H1 (cell line): ENCODE data around the gene MTIF2. TPM values are rescaled to one million over a fixed set of nuclear protein-coding genes. Genes with fewer than 3 reads are reported as not detected.

Experiments
- BACH1 ChIP-seq: IDR thresholded peaks from 2 replicates; pipeline ENCODE4 v1.6.1; 2012; ENCODE audit warnings: low read length, improper control_type of control experiment
- CEBPB ChIP-seq: IDR thresholded peaks from 2 replicates; pipeline ENCODE4 v1.6.1; 2012; ENCODE audit warnings: low read depth, low read length
- CHD1 ChIP-seq: IDR thresholded peaks from 2 replicates; pipeline ENCODE4 v1.6.1; 2012; ENCODE audit warnings: low read depth, low read length, improper control_type of control experiment
- CTCF ChIP-seq, 3 experiments: IDR thresholded peaks; 1 replicate in 2 of 3; 2 replicates in 1 of 3; pipeline versions ENCODE4 v1.5.1 to v1.6.1; 2011; ENCODE audit warnings: low read length in 3 of 3, mild to moderate bottlenecking in 3 of 3, inconsistent platforms in 2 of 3, low read depth in 1 of 3, moderate library complexity in 1 of 3; ENCODE audit not compliant: insufficient read depth in 1 of 3; ENCODE audit errors: control extremely low read depth in 1 of 3
- E2F6 ChIP-seq: IDR thresholded peaks from 2 replicates; pipeline ENCODE4 v1.6.1; 2012; ENCODE audit warnings: inconsistent platforms
- EZH2 ChIP-seq: fragments of 200-600 bp; sonication (generic); IDR thresholded peaks from 2 replicates; pipeline ENCODE4 v1.7.1; 2012; ENCODE audit warnings: low read depth, mild to moderate bottlenecking, moderate library complexity, low read length, inconsistent platforms; ENCODE audit not compliant: severe bottlenecking
- GABPA ChIP-seq: IDR thresholded peaks from 2 replicates; pipeline ENCODE4 v1.6.1; 2011; ENCODE audit warnings: mild to moderate bottlenecking, low read length, moderate library complexity, borderline replicate concordance; ENCODE audit not compliant: insufficient read depth
- JUND ChIP-seq: IDR thresholded peaks from 2 replicates; pipeline ENCODE4 v1.6.1; 2011; ENCODE audit warnings: mild to moderate bottlenecking, improper control_type of control experiment, low read length
- POLR2AphosphoS5 ChIP-seq: IDR thresholded peaks from 2 replicates; pipeline ENCODE4 v1.6.1; 2011; ENCODE audit warnings: low read depth, low read length
- RFX5 ChIP-seq: IDR thresholded peaks from 2 replicates; pipeline ENCODE4 v1.6.1; 2011; ENCODE audit warnings: low read depth, low read length, improper control_type of control experiment, borderline replicate concordance
- RNF2 ChIP-seq: fragments of 200-900, 300-1000 bp; sonication (generic); IDR thresholded peaks from 2 replicates; pipeline ENCODE4 v1.7.1; 2016; ENCODE audit warnings: borderline replicate concordance, low read depth, mild to moderate bottlenecking, antibody characterized with exemption, low read length; ENCODE audit not compliant: poor library complexity, severe bottlenecking; ENCODE audit errors: missing control alignments
- RXRA ChIP-seq: IDR thresholded peaks from 2 replicates; pipeline ENCODE4 v1.6.1; 2011; ENCODE audit warnings: low read depth, mild to moderate bottlenecking, low read length, moderate library complexity; ENCODE audit not compliant: insufficient read depth
- SAP30 ChIP-seq: fragments of 300-600 bp; sonication (generic); IDR thresholded peaks from 2 replicates; pipeline ENCODE4 v1.7.1; 2012; ENCODE audit warnings: low read length, moderate library complexity, mild to moderate bottlenecking, inconsistent platforms; ENCODE audit not compliant: insufficient read depth, insufficient replicate concordance
- SIN3A ChIP-seq, 2 experiments: IDR thresholded peaks in 1 of 2; conservative IDR thresholded peaks in 1 of 2; 2 replicates each; pipeline ENCODE4 v1.6.1; 2011 to 2012; ENCODE audit warnings: low read length in 2 of 2, improper control_type of control experiment in 1 of 2, low read depth in 1 of 2, mild to moderate bottlenecking in 1 of 2
- SIX5 ChIP-seq: IDR thresholded peaks from 2 replicates; pipeline ENCODE4 v1.6.1; 2011; ENCODE audit warnings: mild to moderate bottlenecking, low read depth, low read length
- SP2 ChIP-seq: IDR thresholded peaks from 2 replicates; pipeline ENCODE4 v1.6.1; 2012; ENCODE audit warnings: mild to moderate bottlenecking, low read length, inconsistent platforms
- TAF7 ChIP-seq: optimal IDR thresholded peaks from 2 replicates; pipeline ENCODE3; 2011; ENCODE audit warnings: low read depth, mild to moderate bottlenecking, inconsistent platforms, low read length, moderate library complexity, borderline replicate concordance
- USF2 ChIP-seq: IDR thresholded peaks from 2 replicates; pipeline ENCODE4 v1.6.1; 2011; ENCODE audit warnings: low read length, improper control_type of control experiment
- ZNF274 ChIP-seq: IDR thresholded peaks from 2 replicates; pipeline ENCODE4 v1.7.0; 2012; ENCODE audit warnings: low read length, borderline replicate concordance; ENCODE audit errors: extremely low read depth
- polyA plus RNA-seq, 7 experiments: library from polyadenylated mRNA; depleted of rRNA in 3 of 7; stranded (reverse) in 5 of 7; unstranded in 2 of 7; fragments of >200 nt in 5 of 7; fragments of 200-250 nt in 2 of 7; gene quantifications; 1 replicate in 5 of 7; 2 replicates in 1 of 7; 4 replicates in 1 of 7; pipeline versions ENCODE4 v1.2.1 to v1.2.3, GENCODE V29; 2011 to 2013; ENCODE audit warnings: missing spikeins in 2 of 7, mixed read lengths in 2 of 7
- total RNA-seq: library from RNA; stranded (reverse); fragmentation: NEBNext Ultra II Directional; extraction: Animal tissue kit (Norgen Biotek cat#: 25700); gene quantifications from 2 replicates; pipeline ENCODE4 v1.2.1, GENCODE V29; 2021

The MTIF2 gene
- total and polyA plus RNA-seq, 2 of the 8 experiments (the other 6 are each of a cell fraction or from before 2014, with no cell fraction given), result 11.0 to 36.0 TPM

- TF ChIP-seq SIX5 (peak; percentile 82), RXRA (no peak), CEBPB (no peak), SAP30 (no peak), SIN3A (conservative IDR thresholded peaks at IDR 0.05 in 1 of 2, IDR thresholded peaks at IDR 0.05 in 1 of 2; ENCODE audit: low read depth in 1 of 2, low read length in 2 of 2) (peak in 1 of 2 experiments; percentile 44; a peak in 2 of 4 replicates), E2F6 (no peak), CHD1 (no peak; the same call in 1 of the 2 replicates), SP2 (no peak), CTCF (IDR thresholded peaks at IDR 0.05; ENCODE audit: control extremely low read depth in 1 of 3, insufficient read depth in 1 of 3, low read depth in 1 of 3, low read length in 3 of 3) (no peak), ZNF274 (no peak), BACH1 (no peak), EZH2 (no peak), POLR2AphosphoS5 (peak; percentile 97), JUND (no peak), TAF7 (peak; percentile 90), RFX5 (no peak), RNF2 (no peak), USF2 (peak; percentile 29; the same call in 1 of the 2 replicates), GABPA (peak; percentile 21; the same call in 1 of the 2 replicates)
Observed at GRCh38 chr2:55232084-55232862, 36.8 kb downstream of the MTIF2 start, which contains the start of the genes CLHC1 and RPS27A (continued).
